Measurements from ENCODE around the gene PABPN1L.

Gene PABPN1L

GRCh38 chr16:88883117-88883895, 16.8 kb upstream of the PABPN1L start:
- no peak for DNase-seq

GRCh38 chr16:88882358-88883030, 16.0 kb upstream of the PABPN1L start:
- peak; percentile 26 for DNase-seq

DNA sequence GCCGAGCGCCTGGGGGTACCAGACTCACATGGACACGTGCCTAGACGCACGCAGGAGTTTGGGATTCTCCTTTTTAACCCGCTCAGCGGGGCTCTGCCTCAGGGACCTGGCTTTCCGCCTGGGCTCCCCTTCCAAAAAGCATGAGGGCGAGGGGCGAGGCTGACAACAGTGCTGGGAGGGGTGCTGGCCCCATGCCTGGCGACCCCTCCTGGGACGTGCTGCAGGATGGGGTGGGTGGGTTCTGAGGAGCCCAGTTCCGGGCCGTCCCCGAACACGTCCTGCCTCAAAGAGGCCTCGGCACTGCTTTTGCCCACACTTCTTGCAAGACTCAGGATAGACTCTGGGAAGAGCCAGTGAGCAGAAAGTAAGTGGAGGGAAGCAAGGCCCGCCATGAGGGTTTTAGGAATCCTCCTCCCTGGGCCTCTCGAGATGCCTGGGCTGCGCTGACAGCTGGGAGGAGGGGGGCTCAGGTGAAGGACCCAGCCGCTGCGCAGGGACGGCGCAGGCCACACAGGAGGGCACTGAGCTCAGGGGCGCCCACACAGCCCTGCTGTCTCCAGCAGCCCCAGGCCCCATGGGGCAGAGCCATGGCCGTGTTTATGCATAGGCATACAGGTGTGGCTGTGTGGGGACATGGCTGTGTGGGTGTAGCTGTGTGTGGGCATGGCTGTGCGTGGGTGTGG, 15.4 kb upstream of the PABPN1L start:
- no peak for DNase-seq

DNA sequence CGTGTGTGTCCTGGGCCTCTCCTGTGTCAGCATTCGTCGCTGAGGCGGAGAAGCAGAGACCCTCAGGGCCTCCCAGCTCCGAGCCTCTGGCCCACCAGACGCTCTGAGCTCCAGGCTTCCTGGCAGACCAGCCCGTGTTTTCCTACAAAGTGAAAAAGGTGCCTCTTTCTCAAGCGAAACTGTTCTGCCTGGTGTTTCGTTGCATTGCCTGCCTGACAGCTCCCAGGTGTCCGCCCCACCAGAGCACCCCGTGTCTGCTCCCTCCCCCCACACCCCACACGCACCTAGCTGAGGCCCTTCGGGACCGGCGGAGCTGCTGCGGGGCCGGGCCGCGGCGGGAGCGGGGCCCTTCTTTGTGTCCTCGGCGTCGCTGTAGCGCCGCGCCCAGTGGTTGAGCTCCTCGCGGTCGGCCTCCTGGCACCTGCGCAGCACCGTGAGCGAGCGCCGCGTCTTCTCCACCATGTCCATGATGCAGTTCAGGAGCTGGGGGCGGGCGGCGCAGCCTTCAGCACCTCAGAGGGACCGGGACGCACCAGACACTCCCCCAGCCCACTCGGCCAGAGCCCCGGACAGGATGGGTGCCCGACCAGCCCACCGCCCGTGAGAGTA, 14.7 kb upstream of the PABPN1L start:
- DNase-seq, result no peak

- no peak for DNase-seq
Observed at GRCh38 chr16:88880226-88881006, 14.0 kb upstream of the PABPN1L start.

- no peak for DNase-seq
Observed at GRCh38 chr16:88879788-88880055, 13.3 kb upstream of the PABPN1L start.

DNA sequence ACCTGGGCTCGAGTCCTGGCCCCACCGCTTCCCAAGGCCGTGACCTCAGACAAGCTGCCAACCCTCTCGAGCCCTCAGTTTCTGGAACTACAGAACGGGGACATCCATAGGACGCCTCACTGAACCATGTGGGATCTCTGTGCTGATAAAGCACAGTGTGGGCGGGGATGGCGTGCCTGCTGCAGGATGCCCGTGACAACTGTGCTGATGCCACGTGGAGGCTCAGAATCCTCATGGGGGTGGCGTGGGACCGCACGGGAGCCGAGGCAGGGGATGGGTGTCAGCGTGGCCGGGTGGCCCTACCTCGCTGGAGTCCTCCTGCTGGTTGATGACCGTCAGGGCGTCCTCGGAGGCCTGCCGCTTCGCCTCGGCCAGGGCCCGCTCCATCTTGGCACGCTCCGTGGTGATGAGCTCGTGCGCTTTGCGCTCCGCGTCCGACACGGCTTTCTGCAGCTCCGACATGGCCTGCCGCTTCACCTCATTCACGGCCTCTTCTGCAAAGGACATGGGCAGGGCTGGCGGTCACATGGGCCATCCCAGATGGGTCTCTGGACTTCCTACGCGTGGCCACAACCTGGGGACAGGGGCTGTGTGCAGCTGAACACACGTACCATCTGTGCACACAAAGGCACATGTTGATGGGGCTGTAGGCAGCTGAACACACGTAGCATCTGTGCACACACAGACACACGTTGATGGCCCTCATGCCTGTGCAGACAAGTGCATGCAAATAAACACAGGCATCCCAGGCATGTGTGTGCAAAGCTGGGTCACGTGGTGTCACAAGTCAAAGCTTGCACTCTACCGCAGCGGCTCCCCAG, 12.7 kb upstream of the PABPN1L start:
- no peak for DNase-seq

DNA sequence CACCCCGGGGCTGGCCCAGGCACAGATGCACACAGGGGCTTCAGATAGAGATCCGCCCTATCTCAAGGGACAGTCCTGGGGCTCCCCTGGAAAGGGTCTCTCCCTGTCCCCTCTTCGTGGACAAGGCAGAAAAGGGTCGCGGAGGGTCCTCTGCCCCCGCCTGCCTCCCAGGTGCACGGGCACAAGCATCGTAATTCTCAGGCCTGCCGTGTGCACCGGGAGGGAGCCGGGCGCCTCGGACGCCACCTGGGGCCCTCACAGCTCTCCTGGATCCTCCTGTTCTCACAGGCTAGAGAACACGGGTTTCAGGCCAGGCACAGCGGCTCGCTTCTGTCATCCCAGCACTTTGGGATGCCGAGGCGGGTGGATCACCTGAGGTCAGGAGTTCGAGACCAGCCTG, 11.9 kb upstream of the PABPN1L start:
- DNase-seq, result no peak

- DNase-seq, result no peak
Observed at GRCh38 chr16:88877564-88878289, 11.3 kb upstream of the PABPN1L start.

GRCh38 chr16:88876942-88877526, 10.6 kb upstream of the PABPN1L start:
- DNase-seq, result no peak

- no peak for DNase-seq
Observed at GRCh38 chr16:88875703-88876234, 9.3 kb upstream of the PABPN1L start.

DNA sequence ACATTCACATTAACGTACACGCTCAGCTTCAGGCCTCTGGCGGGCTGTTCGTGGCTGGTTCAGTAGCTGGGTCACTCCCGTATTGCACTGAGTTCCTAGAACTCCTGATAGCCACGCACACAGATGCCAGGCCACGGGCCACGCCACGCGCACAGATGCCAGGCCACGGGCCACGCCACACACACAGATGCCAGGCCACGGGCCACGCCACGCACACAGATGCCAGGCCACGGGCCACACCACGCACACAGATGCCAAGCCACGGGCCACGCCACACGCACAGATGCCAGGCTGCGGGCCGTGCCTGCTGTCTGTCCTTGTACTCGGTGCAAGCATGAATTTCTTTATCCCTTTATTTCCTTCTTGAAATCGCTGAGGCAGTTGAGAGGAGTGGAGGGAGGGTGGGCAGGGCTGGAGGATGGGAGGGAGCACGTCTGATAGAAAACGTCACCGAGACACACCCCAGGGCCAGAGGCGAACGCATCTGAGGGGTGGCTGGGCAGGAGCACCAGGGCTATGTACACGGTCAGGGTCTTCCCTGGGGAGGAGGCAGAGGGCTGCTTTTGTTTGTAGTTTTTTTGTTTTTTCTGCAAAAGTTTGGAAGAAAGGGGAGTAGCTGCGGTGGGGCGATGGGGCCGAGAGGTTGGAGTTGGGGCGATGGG, 8.6 kb upstream of the PABPN1L start:
- DNase-seq, result no peak

DNA sequence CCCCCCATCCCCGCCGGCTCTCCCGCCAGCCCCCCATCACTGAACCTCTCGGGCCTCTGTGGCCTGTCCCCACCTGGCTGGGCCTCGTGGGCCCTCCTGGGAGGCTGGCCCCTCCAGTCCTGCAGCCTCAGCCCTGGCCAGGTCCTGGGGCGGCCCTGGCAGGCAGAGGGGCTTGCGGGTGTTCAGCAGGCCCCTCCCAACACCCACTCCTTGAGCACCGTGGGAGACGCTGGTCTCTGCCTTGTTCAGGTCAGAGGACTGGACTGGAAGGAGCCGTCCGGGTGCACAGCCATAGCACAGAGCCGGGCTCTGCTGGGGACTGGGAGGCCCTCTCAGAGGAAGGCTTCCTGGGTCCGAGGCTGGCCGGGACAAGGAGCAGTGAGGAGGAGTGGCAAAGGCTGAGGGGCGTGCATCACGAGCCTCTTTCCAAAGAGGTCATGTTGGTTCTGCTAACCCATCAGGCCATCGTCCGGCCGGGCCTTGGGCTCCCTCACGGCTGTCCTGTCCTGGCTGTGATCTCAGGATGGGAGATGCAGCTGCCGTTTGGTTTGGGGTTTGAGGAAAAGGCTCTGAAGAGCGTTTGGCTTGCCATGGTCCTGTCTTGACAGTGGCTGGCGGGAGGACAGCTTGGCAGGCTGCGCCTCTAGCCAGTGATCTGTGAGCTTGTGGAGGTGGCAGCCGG, 6.3 kb upstream of the PABPN1L start:
- DNase-seq, result no peak

DNA sequence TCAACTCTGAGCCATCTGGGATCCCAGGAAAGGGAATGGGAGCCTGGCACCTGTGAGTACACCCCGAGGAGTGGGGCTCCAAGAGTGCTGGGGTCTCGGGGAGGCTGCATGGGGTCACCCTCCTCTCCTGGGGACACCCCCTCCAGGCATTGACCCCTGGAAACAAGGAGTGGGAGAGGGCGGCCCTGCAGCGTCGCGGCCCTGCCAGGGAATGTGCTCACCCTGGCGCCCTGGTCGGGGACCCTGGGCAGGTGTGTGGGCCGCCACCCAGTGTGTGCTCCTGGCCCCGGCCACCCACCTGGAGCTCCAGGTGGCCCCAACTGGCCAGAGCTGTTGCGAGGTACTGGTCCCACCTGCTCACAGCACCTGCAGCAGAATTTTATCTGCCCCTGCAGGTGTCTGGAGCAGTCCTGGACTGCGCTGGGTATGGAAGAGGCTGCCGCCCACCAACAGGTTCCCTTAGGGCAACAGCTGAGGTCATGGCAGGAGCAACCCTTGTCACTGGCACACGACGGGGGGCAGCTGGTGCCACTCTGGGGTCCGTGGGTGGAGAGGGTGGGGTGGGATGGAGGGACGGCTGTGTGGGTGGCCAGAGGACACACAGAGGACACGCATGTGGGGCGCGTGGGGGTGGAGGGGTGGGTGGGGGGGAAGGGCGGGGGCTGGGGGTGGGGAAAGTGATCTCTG, 5.4 kb upstream of the PABPN1L start:
- no peak for DNase-seq

GRCh38 chr16:88871349-88871702, 4.9 kb upstream of the PABPN1L start:
- no peak for DNase-seq

- DNase-seq, result no peak
Observed at GRCh38 chr16:88870608-88871348, 4.3 kb upstream of the PABPN1L start.

- no peak for DNase-seq
Observed at GRCh38 chr16:88869673-88869980, 3.2 kb upstream of the PABPN1L start.

DNA sequence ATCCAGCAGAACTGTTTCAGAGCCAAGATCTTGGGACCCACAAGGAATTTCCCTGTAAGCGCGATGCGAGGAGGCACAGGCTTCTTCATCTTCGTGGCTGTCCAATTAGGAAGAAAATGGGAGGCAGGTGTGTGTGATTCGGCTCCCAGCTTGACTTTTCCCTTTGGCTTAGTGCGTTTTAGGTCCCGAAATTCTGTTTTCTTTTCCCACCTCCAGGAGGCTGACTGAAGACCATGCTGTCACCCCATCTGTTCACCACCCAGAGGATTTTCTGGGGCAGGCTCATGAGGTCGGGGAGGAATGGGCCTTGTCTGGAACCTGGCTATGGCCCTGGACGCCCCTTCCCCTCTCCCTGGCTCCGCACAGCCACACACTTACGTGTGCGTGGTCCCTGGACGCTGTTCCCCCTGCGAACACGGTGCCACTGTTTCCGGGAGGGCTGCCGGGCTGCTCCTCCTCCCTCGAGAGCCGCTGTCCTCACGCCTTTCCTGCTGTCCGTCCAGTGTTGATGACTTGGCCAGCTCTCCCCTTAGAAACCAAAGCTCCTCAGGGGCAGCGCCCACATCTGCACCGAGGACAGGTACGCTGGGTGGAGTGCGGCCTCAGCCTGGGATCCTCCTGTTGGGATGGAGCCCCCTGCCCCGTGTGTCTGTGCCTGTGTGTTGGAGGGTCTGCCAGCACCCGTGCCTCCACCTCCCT, 2.7 kb upstream of the PABPN1L start:
- no peak for DNase-seq
